Vagina (tissue), 2 donors: ENCODE data around the gene UTS2.

Source experiments
- CTCF ChIP-seq, 3 experiments: fragments of 450-650 bp in 2 of 3; fragments of 200-600 bp in 1 of 3; sonication (generic) in 1 of 3; IDR thresholded peaks; one replicate each; pipeline ENCODE4 v1.5.1; 2017 to 2019; ENCODE audit warnings: antibody characterized with exemption in 3 of 3, mild to moderate bottlenecking in 2 of 3, moderate library complexity in 2 of 3
- POLR2A ChIP-seq, 2 donors: fragments of 450-650 bp; IDR thresholded peaks; one replicate each; pipeline ENCODE4 v1.6.1; 2017; ENCODE audit warnings: antibody characterized with exemption in 2 of 2, mild to moderate bottlenecking in 2 of 2, moderate library complexity in 2 of 2
- POLR2AphosphoS5 ChIP-seq, 2 donors: sonication (generic); formaldehyde crosslinking; IDR thresholded peaks; one replicate each; pipeline ENCODE4 v1.9.0; 2017; ENCODE audit warnings: antibody characterized with exemption in 2 of 2, mild to moderate bottlenecking in 2 of 2, low read depth in 1 of 2; ENCODE audit not compliant: insufficient read depth in 1 of 2

- TF ChIP-seq POLR2A (IDR thresholded peaks at IDR 0.05) (no peak), CTCF (IDR thresholded peaks at IDR 0.05) (no peak), POLR2AphosphoS5 (IDR thresholded peaks at IDR 0.05; ENCODE audit: insufficient read depth in 1 of 2, low read depth in 1 of 2) (no peak)
Measured at GRCh38 chr1:7859406-7859805, 6.5 kb upstream of the UTS2 start.
